Muscle of leg (tissue), 11 donors: ENCODE data around the gene LCE4A. TPM values are rescaled to one million over a fixed set of nuclear protein-coding genes. Genes with fewer than 3 reads are reported as not detected.

ENCODE experiments used
- DNase-seq: peaks from one replicate; pipeline ENCODE4 v3.0.0; 2013
- H3K27ac ChIP-seq: one replicate; pipeline ENCODE4 v1.5.1; 2013; ENCODE audit warnings: mild to moderate bottlenecking, low read length, control low read depth
- H3K27me3 ChIP-seq: one replicate; pipeline ENCODE4 v1.6.1; 2013; ENCODE audit warnings: low read length; ENCODE audit not compliant: control insufficient read depth, insufficient read depth
- H3K36me3 ChIP-seq: one replicate; pipeline ENCODE4 v1.6.1; 2013; ENCODE audit warnings: low read length; ENCODE audit not compliant: control insufficient read depth, insufficient read depth
- H3K4me1 ChIP-seq: one replicate; pipeline ENCODE4 v1.6.1; 2013; ENCODE audit warnings: low read length; ENCODE audit not compliant: control insufficient read depth, insufficient read depth
- H3K4me3 ChIP-seq: one replicate; pipeline ENCODE4 v1.5.1; 2013; ENCODE audit warnings: low read length, control low read depth
- H3K9me3 ChIP-seq: replicated peaks from 2 replicates; pipeline ENCODE4 v1.6.1; 2013; ENCODE audit warnings: low read depth, low read length; ENCODE audit not compliant: control insufficient read depth
- WGBS: methylation state at CpG from one replicate; pipeline ENCODE4 v1.1.5; 2013; ENCODE audit warnings: missing lambda C conversion rate; ENCODE audit not compliant: insufficient coverage; 5-methylcytosine and 5-hydroxymethylcytosine counted together
- polyA plus RNA-seq, 8 donors: library from polyadenylated mRNA; unstranded; fragments of 120-200 nt; gene quantifications; one replicate each; pipeline versions ENCODE4 v1.2.1 to v1.2.3, GENCODE V29; 2013; ENCODE audit warnings: inconsistent platforms in 1 of 8, low replicate concordance in 1 of 8; ENCODE audit not compliant: insufficient read length in 8 of 8, insufficient read depth in 1 of 8
- total RNA-seq: library from RNA; stranded (reverse); fragments of 120-200 nt; gene quantifications from one replicate; pipeline ENCODE4 v1.2.4, GENCODE V29; 2013

Gene LCE4A
- total and polyA plus RNA-seq, 9 donors: not detected

- WGBS: 67% methylated on average over 1 of the region's 2 CpGs
- H3K27ac ChIP-seq: no peak overlapping the region
- H3K4me1 ChIP-seq: no peaks in the 10 kb centered on the region
- H3K9me3 ChIP-seq: no peaks in the 10 kb centered on the region
- no peaks in the 10 kb centered on the region for H3K27me3 ChIP-seq
- H3K4me3 ChIP-seq: no peak overlapping the region
- DNase-seq: no peak
- H3K36me3 ChIP-seq: no peaks in the 10 kb centered on the region
Observed at GRCh38 chr1:152743371-152744145, 35.6 kb downstream of the LCE4A start.

- DNase-seq: no peak
- H3K36me3 ChIP-seq: no peaks in the 10 kb centered on the region
- no peak overlapping the region for H3K4me3 ChIP-seq
- 58% methylated on average over 2 of the region's 4 CpGs for WGBS
- H3K9me3 ChIP-seq: no peaks in the 10 kb centered on the region
- H3K4me1 ChIP-seq: no peaks in the 10 kb centered on the region
- H3K27ac ChIP-seq: no peak overlapping the region
- H3K27me3 ChIP-seq: no peaks in the 10 kb centered on the region
Observed at GRCh38 chr1:152745289-152745704, 37.3 kb downstream of the LCE4A start.

GRCh38 chr1:152745765-152746444 lies 37.9 kb downstream of the LCE4A start:
- H3K9me3 ChIP-seq: no peaks in the 10 kb centered on the region
- no peak for DNase-seq
- H3K36me3 ChIP-seq: no peaks in the 10 kb centered on the region
- H3K4me3 ChIP-seq: no peak overlapping the region
- 86% methylated on average over 5 of the region's 6 CpGs for WGBS
- no peak overlapping the region for H3K27ac ChIP-seq
- no peaks in the 10 kb centered on the region for H3K4me1 ChIP-seq
- peaks cover 2% of the 10 kb centered on the region for H3K27me3 ChIP-seq

- WGBS: no CpG with 5 or more reads among the region's 1 CpG
- H3K27ac ChIP-seq: no peak overlapping the region
Observed at GRCh38 chr1:152747831-152748230, 39.9 kb downstream of the LCE4A start.

GRCh38 chr1:152752225-152752624 lies 44.3 kb downstream of the LCE4A start:
- no peak overlapping the region for H3K27ac ChIP-seq
- H3K4me1 ChIP-seq: no peaks in the 10 kb centered on the region
- WGBS: no CpG with 5 or more reads among the region's 1 CpG
- no peaks in the 10 kb centered on the region for H3K36me3 ChIP-seq
- DNase-seq: no peak
- no peak overlapping the region for H3K4me3 ChIP-seq
- peaks cover 2% of the 10 kb centered on the region for H3K27me3 ChIP-seq
- no peaks in the 10 kb centered on the region for H3K9me3 ChIP-seq

More at GRCh38 chr1:152747831-152748230, 39.9 kb downstream of the LCE4A start:
- Histone ChIP-seq H3K36me3 (no peaks in the 10 kb centered on the region), H3K9me3 (no peaks in the 10 kb centered on the region), H3K4me1 (no peaks in the 10 kb centered on the region), H3K4me3 (no peak overlapping the region), H3K27me3 (peaks cover 2% of the 10 kb centered on the region)
- no peak for DNase-seq

- no peak overlapping the region for H3K27ac ChIP-seq
- DNase-seq: no peak
- WGBS: no CpG with 5 or more reads among the region's 1 CpG
- no peak overlapping the region for H3K4me3 ChIP-seq
- peaks cover 2% of the 10 kb centered on the region for H3K27me3 ChIP-seq
- no peaks in the 10 kb centered on the region for H3K36me3 ChIP-seq
- no peaks in the 10 kb centered on the region for H3K4me1 ChIP-seq
- H3K9me3 ChIP-seq: no peaks in the 10 kb centered on the region
Observed at GRCh38 chr1:152753586-152753985, 45.6 kb downstream of the LCE4A start.

- no peaks in the 10 kb centered on the region for H3K9me3 ChIP-seq
- no peaks in the 10 kb centered on the region for H3K4me1 ChIP-seq
- no CpG with 5 or more reads among the region's 2 CpGs for WGBS
- H3K36me3 ChIP-seq: no peaks in the 10 kb centered on the region
- no peak overlapping the region for H3K27ac ChIP-seq
- no peaks in the 10 kb centered on the region for H3K27me3 ChIP-seq
- no peak overlapping the region for H3K4me3 ChIP-seq
- DNase-seq: no peak
Observed at GRCh38 chr1:152756872-152757271, 48.9 kb downstream of the LCE4A start.

GRCh38 chr1:152757747-152758146 lies 49.8 kb downstream of the LCE4A start, which contains the start of gene KPRP:
TSS of gene KPRP (plus strand) at chr1:152758025. CDS start at chr1:152759589, 1,564 bp downstream.
- Histone ChIP-seq H3K4me1 (no peaks in the 10 kb centered on the region), H3K36me3 (no peaks in the 10 kb centered on the region), H3K9me3 (no peaks in the 10 kb centered on the region), H3K27ac (no peak within 1 kb of the TSS), H3K4me3 (no peak within 1 kb of the TSS), H3K27me3 (no peaks in the 10 kb centered on the region)
- DNase-seq: no peak
- WGBS: 64% methylated on average over 3 of the region's 6 CpGs

GRCh38 chr1:152758636-152759035 lies 50.7 kb downstream of the LCE4A start:
- Histone ChIP-seq H3K9me3 (no peaks in the 10 kb centered on the region), H3K27me3 (no peaks in the 10 kb centered on the region), H3K4me3 (no peak overlapping the region), H3K36me3 (no peaks in the 10 kb centered on the region), H3K27ac (no peak overlapping the region), H3K4me1 (no peaks in the 10 kb centered on the region)
- DNase-seq: no peak
- WGBS: 90% methylated on average over 1 of the region's 4 CpGs
